ENCODE data around the gene MAP3K14.

DNA sequence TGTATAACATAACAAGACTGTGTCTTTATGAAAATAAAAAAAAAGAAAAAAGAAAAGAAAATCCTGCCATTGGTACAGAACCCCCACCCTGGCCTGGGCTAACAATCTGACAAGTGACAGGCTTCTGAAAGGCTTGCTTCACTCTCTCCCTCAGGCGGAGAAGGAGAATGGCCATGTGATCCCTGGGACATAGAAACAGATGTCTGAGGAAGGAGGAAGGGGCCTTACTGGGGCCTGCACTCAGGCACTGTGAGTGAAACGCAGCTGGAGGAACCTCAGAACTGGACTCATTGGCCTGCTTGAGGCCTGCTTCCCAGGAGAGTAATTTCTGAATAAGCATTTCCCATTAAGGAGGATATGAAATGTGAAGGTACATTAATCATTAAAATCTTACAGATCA is 17.5 kb downstream of the MAP3K14 start:
- no peak for TF ChIP-seq YY1 (IDR thresholded peaks at IDR 0.05; ENCODE audit: low read depth)
- no peak for TF ChIP-seq POLR2AphosphoS5 (IDR thresholded peaks at IDR 0.05; ENCODE audit: low read depth, low read length)
- TF ChIP-seq SIN3A (IDR thresholded peaks at IDR 0.05; ENCODE audit: borderline replicate concordance, low read depth, low read length) = no peak
- no peak for TF ChIP-seq TAF1 (IDR thresholded peaks at IDR 0.05; ENCODE audit: borderline replicate concordance, low read depth, low read length)
- TF ChIP-seq NRF1 (IDR thresholded peaks at IDR 0.05; ENCODE audit: low read depth, low read length) = no peak
- TF ChIP-seq, protein P1, sequence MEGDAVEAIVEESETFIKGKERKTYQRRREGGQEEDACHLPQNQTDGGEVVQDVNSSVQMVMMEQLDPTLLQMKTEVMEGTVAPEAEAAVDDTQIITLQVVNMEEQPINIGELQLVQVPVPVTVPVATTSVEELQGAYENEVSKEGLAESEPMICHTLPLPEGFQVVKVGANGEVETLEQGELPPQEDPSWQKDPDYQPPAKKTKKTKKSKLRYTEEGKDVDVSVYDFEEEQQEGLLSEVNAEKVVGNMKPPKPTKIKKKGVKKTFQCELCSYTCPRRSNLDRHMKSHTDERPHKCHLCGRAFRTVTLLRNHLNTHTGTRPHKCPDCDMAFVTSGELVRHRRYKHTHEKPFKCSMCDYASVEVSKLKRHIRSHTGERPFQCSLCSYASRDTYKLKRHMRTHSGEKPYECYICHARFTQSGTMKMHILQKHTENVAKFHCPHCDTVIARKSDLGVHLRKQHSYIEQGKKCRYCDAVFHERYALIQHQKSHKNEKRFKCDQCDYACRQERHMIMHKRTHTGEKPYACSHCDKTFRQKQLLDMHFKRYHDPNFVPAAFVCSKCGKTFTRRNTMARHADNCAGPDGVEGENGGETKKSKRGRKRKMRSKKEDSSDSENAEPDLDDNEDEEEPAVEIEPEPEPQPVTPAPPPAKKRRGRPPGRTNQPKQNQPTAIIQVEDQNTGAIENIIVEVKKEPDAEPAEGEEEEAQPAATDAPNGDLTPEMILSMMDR (IDR thresholded peaks at IDR 0.05) = no peak
- no peak for TF ChIP-seq EZH2phosphoT487 (IDR thresholded peaks at IDR 0.05; ENCODE audit: borderline replicate concordance, low read depth)
- TF ChIP-seq, protein P2, sequence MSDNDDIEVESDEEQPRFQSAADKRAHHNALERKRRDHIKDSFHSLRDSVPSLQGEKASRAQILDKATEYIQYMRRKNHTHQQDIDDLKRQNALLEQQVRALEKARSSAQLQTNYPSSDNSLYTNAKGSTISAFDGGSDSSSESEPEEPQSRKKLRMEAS (IDR thresholded peaks at IDR 0.05; ENCODE audit: low read depth) = no peak
- TF ChIP-seq, protein P3, sequence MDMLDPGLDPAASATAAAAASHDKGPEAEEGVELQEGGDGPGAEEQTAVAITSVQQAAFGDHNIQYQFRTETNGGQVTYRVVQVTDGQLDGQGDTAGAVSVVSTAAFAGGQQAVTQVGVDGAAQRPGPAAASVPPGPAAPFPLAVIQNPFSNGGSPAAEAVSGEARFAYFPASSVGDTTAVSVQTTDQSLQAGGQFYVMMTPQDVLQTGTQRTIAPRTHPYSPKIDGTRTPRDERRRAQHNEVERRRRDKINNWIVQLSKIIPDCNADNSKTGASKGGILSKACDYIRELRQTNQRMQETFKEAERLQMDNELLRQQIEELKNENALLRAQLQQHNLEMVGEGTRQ (IDR thresholded peaks at IDR 0.05; ENCODE audit: borderline replicate concordance, low read depth, low read length) = no peak
- peak in 1 of 2 experiments; percentile 30; a peak in 1 of 4 replicates for TF ChIP-seq EP300 (IDR thresholded peaks at IDR 0.05; ENCODE audit: borderline replicate concordance in 1 of 2, low read depth in 1 of 2, low read length in 1 of 2)
- TF ChIP-seq GABPA (IDR thresholded peaks at IDR 0.05; ENCODE audit: low read depth) = no peak
- TF ChIP-seq RFX5 (IDR thresholded peaks at IDR 0.05; ENCODE audit: low read length) = no peak
- TF ChIP-seq FOXM1 (IDR thresholded peaks at IDR 0.05; ENCODE audit: low read depth) = no peak

Measured in SK-N-SH (cell line).